ENCODE measurements around the gene ARHGDIA.
"Not testable (repeated sequence)": the region's sequence is repeated elsewhere in the genome, so short reads cannot be mapped to it uniquely, and the experiment has no call there.

ARHGDIA gene

GRCh38 chr17:81841866-81842265 lies 29.3 kb downstream of the ARHGDIA start:
- TF ChIP-seq, protein P1, sequence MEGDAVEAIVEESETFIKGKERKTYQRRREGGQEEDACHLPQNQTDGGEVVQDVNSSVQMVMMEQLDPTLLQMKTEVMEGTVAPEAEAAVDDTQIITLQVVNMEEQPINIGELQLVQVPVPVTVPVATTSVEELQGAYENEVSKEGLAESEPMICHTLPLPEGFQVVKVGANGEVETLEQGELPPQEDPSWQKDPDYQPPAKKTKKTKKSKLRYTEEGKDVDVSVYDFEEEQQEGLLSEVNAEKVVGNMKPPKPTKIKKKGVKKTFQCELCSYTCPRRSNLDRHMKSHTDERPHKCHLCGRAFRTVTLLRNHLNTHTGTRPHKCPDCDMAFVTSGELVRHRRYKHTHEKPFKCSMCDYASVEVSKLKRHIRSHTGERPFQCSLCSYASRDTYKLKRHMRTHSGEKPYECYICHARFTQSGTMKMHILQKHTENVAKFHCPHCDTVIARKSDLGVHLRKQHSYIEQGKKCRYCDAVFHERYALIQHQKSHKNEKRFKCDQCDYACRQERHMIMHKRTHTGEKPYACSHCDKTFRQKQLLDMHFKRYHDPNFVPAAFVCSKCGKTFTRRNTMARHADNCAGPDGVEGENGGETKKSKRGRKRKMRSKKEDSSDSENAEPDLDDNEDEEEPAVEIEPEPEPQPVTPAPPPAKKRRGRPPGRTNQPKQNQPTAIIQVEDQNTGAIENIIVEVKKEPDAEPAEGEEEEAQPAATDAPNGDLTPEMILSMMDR (conservative IDR thresholded peaks at IDR 0.05) = no peak
- H3K27ac ChIP-seq = peak overlapping the region; percentile 69

GRCh38 chr17:81840826-81841778 lies 30.0 kb downstream of the ARHGDIA start:
- TF ChIP-seq, protein P1 (conservative IDR thresholded peaks at IDR 0.05) = no peak
- H3K27ac ChIP-seq = peak overlapping the region; percentile 69

DNA sequence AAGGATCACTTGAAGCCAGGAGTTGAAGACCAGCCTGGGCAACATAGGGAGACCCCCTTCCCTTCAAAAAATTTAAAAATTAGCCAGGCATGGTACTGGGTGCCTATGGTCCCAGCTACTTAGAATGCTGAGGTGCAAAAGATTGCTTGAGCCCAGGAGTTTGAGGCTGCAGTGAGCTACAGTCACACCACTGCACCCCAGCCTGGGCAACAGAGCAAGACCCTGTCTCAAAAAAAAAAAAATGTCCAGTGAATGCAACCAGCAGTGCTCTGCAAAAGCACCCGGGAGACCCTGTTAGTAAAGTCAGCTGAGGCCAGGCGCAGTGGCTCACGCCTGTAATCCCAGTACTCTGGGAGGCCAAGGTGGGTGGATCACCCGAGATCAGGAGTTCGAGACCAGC lies 31.1 kb downstream of the ARHGDIA start:
- H3K27ac ChIP-seq = not testable (repeated sequence)

DNA sequence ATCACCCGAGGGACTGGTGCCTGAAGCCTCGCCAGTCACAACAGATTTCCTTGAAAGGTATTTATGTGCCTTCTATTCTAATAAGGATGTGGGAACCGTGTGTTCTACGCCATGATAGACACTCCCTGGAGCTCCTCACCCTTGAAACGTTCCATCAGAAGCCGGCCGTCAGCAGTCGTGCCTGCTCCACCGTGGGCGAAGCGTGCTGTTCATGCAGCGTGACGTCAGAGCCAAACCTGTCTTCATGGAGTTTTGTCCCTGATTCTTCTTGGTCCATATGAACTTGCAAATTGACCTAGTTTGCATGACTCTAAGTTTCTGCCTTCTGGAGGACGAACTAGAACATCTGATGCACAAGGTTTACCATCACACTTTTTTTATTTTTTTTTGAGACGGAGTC lies 31.8 kb downstream of the ARHGDIA start:
- TF ChIP-seq, protein P1 (conservative IDR thresholded peaks at IDR 0.05) = no peak
- H3K27ac ChIP-seq = no peak overlapping the region

GRCh38 chr17:81838753-81839255 lies 32.3 kb downstream of the ARHGDIA start:
- no peak overlapping the region for H3K27ac ChIP-seq
- TF ChIP-seq, protein P1 (conservative IDR thresholded peaks at IDR 0.05) = no peak

DNA sequence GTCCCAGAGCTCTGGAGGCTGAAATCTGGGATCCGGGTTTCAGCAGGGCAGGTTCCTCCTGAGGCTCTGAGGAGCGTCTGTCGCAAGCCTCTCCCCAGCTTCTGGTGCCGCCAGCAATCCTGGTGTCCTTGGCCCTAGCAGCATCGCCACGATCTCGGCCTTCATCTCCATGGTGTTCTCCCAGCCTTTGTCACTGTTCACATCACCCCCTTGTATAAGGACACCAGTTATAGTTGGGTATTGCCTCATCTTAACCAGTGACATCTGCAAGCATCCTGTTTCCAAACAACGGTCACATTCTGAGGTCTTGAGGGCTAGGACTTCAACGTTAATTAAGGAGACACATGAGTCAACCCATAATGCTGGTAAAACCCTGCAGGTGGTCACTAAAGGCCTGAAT lies 33.5 kb downstream of the ARHGDIA start:
- TF ChIP-seq, protein P1 (conservative IDR thresholded peaks at IDR 0.05) = no peak
- H3K27ac ChIP-seq = no peak overlapping the region

GRCh38 chr17:81834831-81835267 lies 36.3 kb downstream of the ARHGDIA start, which contains the start of gene PPP1R27:
PPP1R27 (minus strand) TSS chr17:81835050; CDS start chr17:81834953, 97 bp downstream.
- H3K27ac ChIP-seq = peak within 1 kb of the TSS; percentile 98
- TF ChIP-seq, protein P1 (conservative IDR thresholded peaks at IDR 0.05) = no peak

Data from VCaP (cell line).